ENCODE data around the gene HNRNPA0.

GRCh38 chr5:137738947-137739346 lies 15.2 kb downstream of the HNRNPA0 start:
- no peak for TF ChIP-seq TAF1 (IDR thresholded peaks at IDR 0.05; ENCODE audit: low read depth, low read length)
- TF ChIP-seq POLR2A (IDR thresholded peaks at IDR 0.05; ENCODE audit: low read depth, low read length): no peak
- TF ChIP-seq POU2F2 (IDR thresholded peaks at IDR 0.05; ENCODE audit: low read depth, low read length): no peak
- no peak for TF ChIP-seq SPI1 (IDR thresholded peaks at IDR 0.05; ENCODE audit: low read depth, low read length)
